ENCODE measurements around the gene LAPTM5. TPM values are rescaled to one million over a fixed set of nuclear protein-coding genes. Genes with fewer than 3 reads are reported as not detected.
A peak's percentile ranks its signal among the peaks of the same experiment; 100 is the strongest.

Gene LAPTM5
- total and polyA plus RNA-seq, 2 of the 13 experiments (the other 11 are each of a cell fraction or from before 2014, with no cell fraction given) = 0.41 to 0.86 TPM

DNA sequence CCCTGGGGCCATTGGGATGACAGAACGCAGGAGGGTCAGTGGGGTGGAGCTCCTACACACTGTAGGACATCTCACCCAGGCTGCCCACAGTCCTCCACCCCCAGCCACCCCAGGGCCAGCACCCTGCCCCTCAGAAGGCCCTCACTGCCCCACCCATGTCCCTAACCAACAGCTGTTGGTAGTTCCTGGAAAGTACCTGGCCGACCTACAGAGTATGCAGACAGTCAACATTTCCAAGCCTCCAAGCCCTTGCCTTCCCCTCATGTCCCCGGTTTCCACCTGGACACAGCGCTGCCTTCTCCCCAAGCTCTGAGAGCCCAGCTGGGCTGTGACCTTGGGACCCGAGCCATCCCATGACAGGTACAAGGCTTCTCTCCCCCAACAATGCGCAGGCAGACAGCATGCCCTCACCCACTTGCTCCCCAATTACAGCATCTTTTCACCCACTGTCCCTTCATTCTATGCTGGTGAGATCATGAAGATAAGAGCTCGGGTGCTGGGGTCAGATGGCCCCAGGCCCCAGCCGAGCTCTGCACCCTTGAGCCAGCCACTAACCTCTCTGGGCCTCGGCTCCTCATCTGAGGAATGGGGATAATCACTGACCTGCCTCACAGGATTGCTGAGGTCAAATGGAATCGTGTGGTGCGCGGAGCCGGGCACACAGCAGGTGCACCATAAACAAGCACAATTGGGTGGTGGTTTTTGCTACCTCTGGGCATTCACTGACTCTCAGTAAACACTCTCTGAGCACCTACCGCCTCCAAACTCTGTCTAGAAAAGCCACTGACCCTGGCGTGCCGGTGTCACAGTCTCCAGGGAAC, 11.2 kb downstream of the LAPTM5 start:
- Histone ChIP-seq H3K79me2 (ENCODE audit: insufficient read depth, low read length) (no peaks in the 10 kb centered on the region), H3K9me3 (ENCODE audit: low read length) (no peaks in the 10 kb centered on the region), H3K4me2 (ENCODE audit: low read depth, low read length) (peak overlapping the region; percentile 61), H3K4me3 (replicated peaks in 1 of 3; ENCODE audit: insufficient read depth in 1 of 3, low read depth in 2 of 3, low read length in 3 of 3) (no peak overlapping the region), H3K9ac (ENCODE audit: insufficient read depth, low read depth, low read length) (no peak overlapping the region), H3K27me3 (ENCODE audit: control insufficient read depth in 1 of 2, insufficient read depth in 2 of 2, low read length in 2 of 2) (no peaks in the 10 kb centered on the region), H4K20me1 (ENCODE audit: insufficient read depth, low read length) (no peaks in the 10 kb centered on the region), H3K27ac (ENCODE audit: extremely low read length, insufficient read depth, low read length) (no peak overlapping the region), H3K36me3 (replicated peaks in 1 of 2; ENCODE audit: control insufficient read depth in 1 of 2, insufficient read depth in 2 of 2, low read length in 2 of 2) (no peaks in the 10 kb centered on the region), H2AFZ (ENCODE audit: low read length) (no peak overlapping the region), H3K4me1 (ENCODE audit: insufficient read depth, low read length) (peaks cover 78% of the 10 kb centered on the region)
- ATAC-seq (peak; percentile 20), FAIRE-seq (no peak), DNase-seq (ENCODE audit: low spot score) (no peak)
- TF ChIP-seq BCL6 (CRISPR knock-in tag; IDR thresholded peaks at IDR 0.05) (peak; percentile 71), ZNF768 (CRISPR knock-in tag; IDR thresholded peaks at IDR 0.05) (peak; percentile 95), ZNF629 (CRISPR knock-in tag; conservative IDR thresholded peaks at IDR 0.05) (peak; percentile 40; the same call in 1 of the 2 replicates)
- TF ChIP-seq, protein P1, sequence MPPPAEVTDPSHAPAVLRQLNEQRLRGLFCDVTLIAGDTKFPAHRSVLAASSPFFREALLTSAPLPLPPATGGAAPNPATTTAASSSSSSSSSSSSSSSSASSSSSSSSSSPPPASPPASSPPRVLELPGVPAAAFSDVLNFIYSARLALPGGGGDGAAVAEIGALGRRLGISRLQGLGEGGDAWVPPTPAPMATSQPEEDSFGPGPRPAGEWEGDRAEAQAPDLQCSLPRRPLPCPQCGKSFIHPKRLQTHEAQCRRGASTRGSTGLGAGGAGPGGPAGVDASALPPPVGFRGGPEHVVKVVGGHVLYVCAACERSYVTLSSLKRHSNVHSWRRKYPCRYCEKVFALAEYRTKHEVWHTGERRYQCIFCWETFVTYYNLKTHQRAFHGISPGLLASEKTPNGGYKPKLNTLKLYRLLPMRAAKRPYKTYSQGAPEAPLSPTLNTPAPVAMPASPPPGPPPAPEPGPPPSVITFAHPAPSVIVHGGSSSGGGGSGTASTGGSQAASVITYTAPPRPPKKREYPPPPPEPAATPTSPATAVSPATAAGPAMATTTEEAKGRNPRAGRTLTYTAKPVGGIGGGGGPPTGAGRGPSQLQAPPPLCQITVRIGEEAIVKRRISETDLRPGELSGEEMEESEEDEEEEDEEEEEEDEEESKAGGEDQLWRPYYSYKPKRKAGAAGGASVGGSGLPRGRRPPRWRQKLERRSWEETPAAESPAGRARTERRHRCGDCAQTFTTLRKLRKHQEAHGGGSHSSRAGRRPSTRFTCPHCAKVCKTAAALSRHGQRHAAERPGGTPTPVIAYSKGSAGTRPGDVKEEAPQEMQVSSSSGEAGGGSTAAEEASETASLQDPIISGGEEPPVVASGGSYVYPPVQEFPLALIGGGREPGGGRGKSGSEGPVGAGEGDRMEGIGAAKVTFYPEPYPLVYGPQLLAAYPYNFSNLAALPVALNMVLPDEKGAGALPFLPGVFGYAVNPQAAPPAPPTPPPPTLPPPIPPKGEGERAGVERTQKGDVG (CRISPR knock-in tag; IDR thresholded peaks at IDR 0.05; ENCODE audit: borderline replicate concordance) = no peak
- intact Hi-C loops (cut with micrococcal nuclease; ENCODE audit: unreplicated experiment) = no loop called here
- no TSS peak for BruUV-seq (replicated peaks)
- in situ Hi-C loops (cut with HindIII; ENCODE audit: extremely low pct_ligation_motif_present, low pct_unique_long_range_greater_than_20kb) = no loop called here
- 72% methylated on average over 13 of the region's 16 CpGs for WGBS (ENCODE audit: low lambda C conversion rate)
- ChIA-PET CTCF (ENCODE audit: low intra/inter-chr PET ratio, low total read pairs) (no interaction called here), POLR2A (interaction anchor here (0.9 to 2.3 kb wide), 3 partner anchors 12 to 37 kb away, joined by 3 to 9 read pairs (median 5); partner anchors contain the start of gene LAPTM5)

Measured in HepG2 (cell line).